IMR-90 (cell line): ENCODE data around the gene EZR. TPM values are rescaled to one million over a fixed set of nuclear protein-coding genes. Genes with fewer than 3 reads are reported as not detected.

Experiments used
- ATAC-seq: fragments of 200-7000 bp; cut with Tn5 transposase; 2 replicates; pipeline ENCODE4 v1.9.1; 2020; ENCODE audit warnings: low read depth, mild to moderate bottlenecking, moderate library complexity
- BruUV-seq: library from RNA; stranded (reverse); fragments of 400-500 nt; replicated peaks from 2 replicates; lab custom pipeline; 2021; lab: Mats Ljungman, UMichigan
- CTCF ChIA-PET: fragments of 300-600 bp; formaldehyde crosslinking; extraction: SDS; loops from one replicate; lab custom pipeline; 2021; ENCODE audit warnings: antibody characterized with exemption; lab: Yijun Ruan, JAX
- POLR2A ChIA-PET: fragments of 300-600 bp; sonication (Branson Sonifier 250); formaldehyde crosslinking; loops from one replicate; lab custom pipeline; 2022; ENCODE audit warnings: antibody characterized with exemption; ENCODE audit not compliant: unreplicated experiment; lab: Charles Lee
- DNase-seq: peaks from one replicate; pipeline ENCODE4 v3.0.0; 2013
- H2AFZ ChIP-seq: replicated peaks from 2 replicates; pipeline ENCODE3; 2013; ENCODE audit warnings: low read length, mild to moderate bottlenecking; ENCODE audit not compliant: poor library complexity
- H2AK5ac ChIP-seq: 2 replicates; pipeline ENCODE4 v1.6.1; 2013; ENCODE audit warnings: low read depth, low read length, inconsistent platforms
- H2AK9ac ChIP-seq: replicated peaks from 2 replicates; pipeline ENCODE3; 2013; ENCODE audit warnings: mild to moderate bottlenecking, low read depth, low read length, moderate library complexity; ENCODE audit not compliant: poor library complexity
- H2BK120ac ChIP-seq: 2 replicates; pipeline ENCODE4 v1.6.1; 2013; ENCODE audit warnings: low read depth, low read length, inconsistent platforms
- H2BK15ac ChIP-seq: 3 replicates; pipeline ENCODE4 v1.6.1; 2013; ENCODE audit warnings: low read depth, low read length, inconsistent platforms
- H2BK20ac ChIP-seq: 2 replicates; pipeline ENCODE4 v1.6.1; 2013; ENCODE audit warnings: low read depth, mild to moderate bottlenecking, inconsistent platforms, low read length, moderate library complexity
- H2BK5ac ChIP-seq: 2 replicates; pipeline ENCODE4 v1.6.1; 2013; ENCODE audit warnings: mild to moderate bottlenecking, low read depth, low read length, inconsistent platforms; ENCODE audit not compliant: poor library complexity, severe bottlenecking
- H3K14ac ChIP-seq: replicated peaks from 2 replicates; pipeline ENCODE4 v1.6.1; 2013; ENCODE audit warnings: low read depth, low read length, inconsistent platforms
- H3K18ac ChIP-seq: 2 replicates; pipeline ENCODE4 v1.6.1; 2013; ENCODE audit warnings: low read depth, low read length, control low read depth
- H3K23ac ChIP-seq: 2 replicates; pipeline ENCODE4 v1.6.1; 2013; ENCODE audit warnings: low read depth, low read length, inconsistent platforms
- H3K27ac ChIP-seq: 2 replicates; pipeline ENCODE4 v1.5.1; 2013; ENCODE audit warnings: mild to moderate bottlenecking, control low read depth, low read length; ENCODE audit not compliant: insufficient read depth
- H3K27me3 ChIP-seq: 2 replicates; pipeline ENCODE4 v1.6.1; 2013; ENCODE audit warnings: low read length; ENCODE audit not compliant: control insufficient read depth, insufficient read depth
- H3K36me3 ChIP-seq: 2 replicates; pipeline ENCODE4 v1.6.1; 2013; ENCODE audit warnings: low read length, mixed read lengths; ENCODE audit not compliant: control insufficient read depth, insufficient read depth
- H3K4ac ChIP-seq: 2 replicates; pipeline ENCODE4 v1.6.1; 2013; ENCODE audit warnings: low read depth, low read length, inconsistent platforms
- H3K4me1 ChIP-seq: 2 replicates; pipeline ENCODE4 v1.6.1; 2013; ENCODE audit warnings: low read length, mixed read lengths; ENCODE audit not compliant: control insufficient read depth, insufficient read depth
- H3K4me2 ChIP-seq: 2 replicates; pipeline ENCODE4 v1.6.1; 2013; ENCODE audit warnings: low read depth, mild to moderate bottlenecking, control low read depth, low read length, moderate library complexity
- H3K4me3 ChIP-seq: 2 replicates; pipeline ENCODE4 v1.5.1; 2013; ENCODE audit warnings: low read depth, mild to moderate bottlenecking, control low read depth, low read length, moderate library complexity; ENCODE audit not compliant: insufficient read depth
- H3K56ac ChIP-seq: 2 replicates; pipeline ENCODE4 v1.6.1; 2013; ENCODE audit warnings: low read length, inconsistent platforms; ENCODE audit not compliant: insufficient read depth; ENCODE audit errors: extremely low read depth
- H3K79me1 ChIP-seq, 2 experiments: 2 replicates each; pipeline ENCODE4 v1.6.1; 2013; ENCODE audit warnings: low read length in 2 of 2, inconsistent platforms in 1 of 2, low read depth in 1 of 2
- H3K9ac ChIP-seq: 2 replicates; pipeline ENCODE4 v1.6.1; 2013; ENCODE audit warnings: low read depth, low read length, control low read depth
- H3K9me1 ChIP-seq: 2 replicates; pipeline ENCODE4 v1.6.1; 2013; ENCODE audit warnings: low read length, inconsistent platforms; ENCODE audit not compliant: insufficient read depth
- H3K9me3 ChIP-seq: 2 replicates; pipeline ENCODE4 v1.6.1; 2013; ENCODE audit warnings: low read length; ENCODE audit not compliant: control insufficient read depth, insufficient read depth
- H4K20me1 ChIP-seq: 2 replicates; pipeline ENCODE4 v1.6.1; 2013; ENCODE audit warnings: low read length, inconsistent platforms; ENCODE audit not compliant: insufficient read depth
- H4K5ac ChIP-seq: 2 replicates; pipeline ENCODE4 v1.6.1; 2013; ENCODE audit warnings: mild to moderate bottlenecking, low read depth, low read length, control low read depth
- H4K8ac ChIP-seq, 2 experiments: 2 replicates each; pipeline ENCODE4 v1.6.1; 2013; ENCODE audit warnings: low read depth in 2 of 2, low read length in 2 of 2, control low read depth in 1 of 2, inconsistent platforms in 1 of 2
- H4K91ac ChIP-seq: 2 replicates; pipeline ENCODE4 v1.6.1; 2013; ENCODE audit warnings: low read depth, low read length, inconsistent platforms; ENCODE audit not compliant: insufficient read depth
- BHLHE40 ChIP-seq: fragments of 150-350 bp; IDR thresholded peaks from 2 replicates; pipeline ENCODE4 v1.6.1; 2016; ENCODE audit warnings: mild to moderate bottlenecking, low read depth, low read length
- CEBPB ChIP-seq: IDR thresholded peaks from 2 replicates; pipeline ENCODE4 v1.6.1; 2012; ENCODE audit warnings: low read depth, low read length, improper control_type of control experiment
- CHD1 ChIP-seq: IDR thresholded peaks from 2 replicates; pipeline ENCODE4 v1.6.1; 2012; ENCODE audit warnings: low read depth, low read length, improper control_type of control experiment
- CTCF ChIP-seq: conservative IDR thresholded peaks from 2 replicates; pipeline ENCODE4 v1.5.1; 2012; ENCODE audit warnings: mild to moderate bottlenecking, low read depth, low read length, improper control_type of control experiment
- FOS ChIP-seq: fragments of 150-350 bp; IDR thresholded peaks from 2 replicates; pipeline ENCODE4 v1.6.1; 2016; ENCODE audit warnings: low read depth, low read length
- MXI1 ChIP-seq: IDR thresholded peaks from 2 replicates; pipeline ENCODE4 v1.6.1; 2012; ENCODE audit warnings: low read depth, mild to moderate bottlenecking, low read length, moderate library complexity, borderline replicate concordance
- POLR2A ChIP-seq: IDR thresholded peaks from 2 replicates; pipeline ENCODE4 v1.6.1; 2012; ENCODE audit warnings: mild to moderate bottlenecking, low read depth, low read length
- RAD21 ChIP-seq: IDR thresholded peaks from 2 replicates; pipeline ENCODE4 v1.6.1; 2012; ENCODE audit warnings: low read length, improper control_type of control experiment
- RCOR1 ChIP-seq: IDR thresholded peaks from 2 replicates; pipeline ENCODE4 v1.6.1; 2012; ENCODE audit warnings: mild to moderate bottlenecking, low read length, improper control_type of control experiment; ENCODE audit not compliant: insufficient replicate concordance
- RFX5 ChIP-seq: IDR thresholded peaks from 2 replicates; pipeline ENCODE4 v1.8.0; 2012; ENCODE audit warnings: low read depth, mild to moderate bottlenecking, low read length, moderate library complexity
- USF2 ChIP-seq: fragments of 150-350 bp; IDR thresholded peaks from 2 replicates; pipeline ENCODE4 v1.6.1; 2017; ENCODE audit warnings: mild to moderate bottlenecking, antibody characterized with exemption, low read length, low read depth
- WGBS, 2 experiments: methylation state at CpG; one replicate each; pipeline versions ENCODE4 v1.1.5 to v1.1.7; 2013; ENCODE audit warnings: missing lambda C conversion rate in 2 of 2; ENCODE audit not compliant: insufficient read length in 1 of 2; ENCODE audit errors: extremely low coverage in 2 of 2; 5-methylcytosine and 5-hydroxymethylcytosine counted together
- dilution Hi-C: fragments of 300-500 bp; cut with HindIII; formaldehyde crosslinking; loops from one replicate; pipeline ENCODE4 v1.14.3; 2018; ENCODE audit warnings: low sequenced_read_pairs; ENCODE audit not compliant: unreplicated experiment
- in situ Hi-C: fragments of 300-500 bp; cut with MboI; formaldehyde crosslinking; loops from 3 replicates; pipeline ENCODE4 v1.14.3; 2019; ENCODE audit warnings: low sequenced_read_pairs, inconsistent platforms, mixed read lengths
- intact Hi-C: fragments of 100-400 bp; cut with micrococcal nuclease; formaldehyde crosslinking; loops from 2 replicates; pipeline ENCODE4 v1.10.0; 2022
- polyA plus RNA-seq, 3 experiments: library from polyadenylated mRNA; depleted of rRNA; stranded (reverse); fragments of >200 nt; gene quantifications; 2 replicates each; pipeline ENCODE4 v1.2.3, GENCODE V29; 2012; ENCODE audit warnings: low replicate concordance in 1 of 3
- total RNA-seq: library from RNA; depleted of rRNA; stranded (reverse); fragments of >200 nt; gene quantifications from 2 replicates; pipeline ENCODE4 v1.2.3, GENCODE V29; 2012

The EZR gene
- total and polyA plus RNA-seq, 2 of the 4 experiments (the other 2 are of a cell fraction) = 83.8 to 145 TPM

- H2AFZ ChIP-seq = no peak overlapping the region
- no peak overlapping the region for H4K5ac ChIP-seq
- no peak overlapping the region for H3K14ac ChIP-seq
- no peak overlapping the region for H4K91ac ChIP-seq
- no peak overlapping the region for H2AK9ac ChIP-seq
- ATAC-seq (no peak), DNase-seq (no peak)
- ChIA-PET POLR2A (no interaction called here), CTCF (no interaction called here)
- H3K36me3 ChIP-seq = no peaks in the 10 kb centered on the region; the same call in 1 of the 2 replicates
- in situ Hi-C loops = no loop called here
- H3K9ac ChIP-seq = no peak overlapping the region
- H3K79me1 ChIP-seq = no peaks in the 10 kb centered on the region
- H4K20me1 ChIP-seq = no peaks in the 10 kb centered on the region
- H3K23ac ChIP-seq = no peak overlapping the region
- TF ChIP-seq CHD1 (no peak), RAD21 (no peak), POLR2A (no peak), RCOR1 (no peak), CTCF (no peak), BHLHE40 (no peak), RFX5 (no peak), USF2 (no peak), MXI1 (no peak), FOS (no peak), CEBPB (no peak)
- no peak overlapping the region for H3K27ac ChIP-seq
- H2AK5ac ChIP-seq = no peak overlapping the region
- no peaks in the 10 kb centered on the region for H3K27me3 ChIP-seq
- H3K4me3 ChIP-seq = no peak overlapping the region
- 0 out of 2 replicates have a peak, but pooled peaks cover 3% of the 10 kb centered on the region for H3K9me1 ChIP-seq
- intact Hi-C loops = no loop called here
- dilution Hi-C loops = no loop called here
- H3K4me2 ChIP-seq = no peak overlapping the region
- no peak overlapping the region for H3K18ac ChIP-seq
- no TSS peak for BruUV-seq
- no peak overlapping the region for H4K8ac ChIP-seq
- no peak overlapping the region for H3K4ac ChIP-seq
- no peak overlapping the region for H2BK120ac ChIP-seq
- no peak overlapping the region for H2BK15ac ChIP-seq
- no CpG with 5 or more reads among the region's 3 CpGs for WGBS, 2 experiments
- H3K4me1 ChIP-seq = no peaks in the 10 kb centered on the region
- no peak overlapping the region for H2BK5ac ChIP-seq
- H2BK20ac ChIP-seq = no peak overlapping the region
- peaks cover 7% of the 10 kb centered on the region; the same call in 1 of the 2 replicates for H3K9me3 ChIP-seq
- H3K56ac ChIP-seq = no peak overlapping the region
Observed at GRCh38 chr6:158735009-158735408, 84.2 kb downstream of the EZR start.
